NK-92 (cell line): ENCODE results near the gene KIF21B.

Experiments
- DNase-seq: peaks from one replicate; lab custom pipeline; 2025; ENCODE audit not compliant: unreplicated experiment; lab: John Stamatoyannopoulos, UW

KIF21B gene

DNA sequence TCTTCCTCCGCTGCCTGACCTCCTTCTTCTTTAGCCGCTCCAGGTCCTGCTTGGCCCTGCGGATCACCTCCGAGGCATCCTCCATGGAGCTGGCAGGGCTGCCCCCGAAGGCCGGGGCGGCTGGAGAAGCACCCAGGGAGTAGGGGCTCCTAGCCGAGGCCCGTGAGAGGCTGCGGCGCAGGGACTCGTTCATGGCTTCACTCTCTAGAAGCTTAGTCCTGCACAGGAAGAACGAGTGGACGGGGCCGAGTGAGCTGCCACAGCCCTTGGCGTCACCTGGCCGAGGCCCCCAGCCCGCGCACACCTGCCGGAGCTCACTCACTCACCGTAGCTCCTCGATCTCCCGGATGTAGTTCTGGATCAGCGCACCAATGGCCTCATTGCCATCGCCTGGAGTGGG, 23.1 kb downstream of the KIF21B start:
- no peak for DNase-seq

DNA sequence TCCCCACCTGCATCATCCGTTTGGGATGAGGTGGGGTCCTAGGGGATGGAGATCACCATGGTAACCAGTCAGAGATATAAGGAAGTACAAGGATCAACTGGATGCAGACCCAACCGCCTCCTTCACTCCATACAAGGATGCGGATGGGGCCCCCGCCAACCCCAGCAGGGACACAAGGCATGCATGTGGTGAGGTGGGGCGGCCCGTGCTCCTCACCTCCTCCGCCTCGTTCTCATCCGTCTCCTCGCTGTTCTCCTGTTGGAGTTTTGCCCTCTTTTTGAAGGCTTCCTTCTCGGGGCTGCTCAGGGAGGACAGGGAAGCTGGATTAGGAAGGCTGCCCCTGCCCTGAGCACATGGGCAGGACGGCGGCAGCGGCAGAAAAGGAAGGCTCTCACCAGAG, 23.8 kb downstream of the KIF21B start:
- DNase-seq, result no peak

DNA sequence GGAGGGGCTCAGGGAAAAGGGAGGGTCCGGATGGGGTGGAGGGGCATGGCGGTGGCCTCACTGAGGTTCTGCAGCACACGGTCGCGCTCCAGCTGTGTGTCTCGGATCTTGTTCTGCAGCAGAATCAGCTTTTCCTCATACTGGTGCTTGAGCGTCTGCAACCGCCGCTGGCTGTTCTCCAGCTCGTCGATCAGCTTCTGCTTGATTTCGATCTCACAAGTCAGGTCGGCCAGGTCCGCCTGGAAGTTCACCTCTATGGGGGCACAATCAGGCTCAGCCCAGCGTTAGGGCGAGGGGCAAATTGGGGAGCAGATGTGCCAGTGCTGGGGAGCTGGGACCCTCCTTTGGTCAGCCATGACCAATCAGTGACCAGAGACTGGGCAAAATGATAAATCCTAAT, 25.2 kb downstream of the KIF21B start:
- DNase-seq, result no peak

DNA sequence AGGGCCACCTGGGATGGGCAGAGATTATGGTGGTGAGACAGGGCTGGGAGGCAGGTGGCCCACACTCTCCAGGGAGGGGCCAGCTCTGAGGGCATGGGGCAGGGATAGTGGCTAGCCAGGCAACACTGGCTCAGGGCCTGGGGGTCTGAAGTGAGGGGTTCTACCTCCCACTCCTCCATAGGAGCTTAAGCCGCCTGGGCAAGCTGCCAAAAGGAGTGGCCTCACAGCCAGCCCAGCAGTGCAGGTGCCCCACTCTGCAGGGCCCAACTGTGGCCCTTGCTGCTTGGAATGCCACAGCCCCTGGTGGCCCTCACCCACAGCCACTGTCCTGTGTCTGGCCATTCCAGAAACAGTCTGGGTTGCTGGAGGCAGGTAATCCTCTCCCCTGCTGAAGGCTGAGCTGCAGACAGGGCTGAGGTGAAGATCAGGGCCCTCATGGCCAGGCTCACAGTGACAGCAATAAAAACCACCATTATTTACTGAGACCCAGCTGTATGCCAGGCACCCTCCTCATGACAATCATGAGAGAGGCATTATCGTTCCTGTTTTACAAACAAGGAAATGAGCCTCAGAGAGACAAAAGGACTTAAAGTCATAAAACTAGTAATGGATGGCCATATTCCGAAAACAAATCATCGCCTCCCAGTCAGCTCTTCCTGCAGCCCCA, 31.0 kb downstream of the KIF21B start:
- DNase-seq, result no peak

DNA sequence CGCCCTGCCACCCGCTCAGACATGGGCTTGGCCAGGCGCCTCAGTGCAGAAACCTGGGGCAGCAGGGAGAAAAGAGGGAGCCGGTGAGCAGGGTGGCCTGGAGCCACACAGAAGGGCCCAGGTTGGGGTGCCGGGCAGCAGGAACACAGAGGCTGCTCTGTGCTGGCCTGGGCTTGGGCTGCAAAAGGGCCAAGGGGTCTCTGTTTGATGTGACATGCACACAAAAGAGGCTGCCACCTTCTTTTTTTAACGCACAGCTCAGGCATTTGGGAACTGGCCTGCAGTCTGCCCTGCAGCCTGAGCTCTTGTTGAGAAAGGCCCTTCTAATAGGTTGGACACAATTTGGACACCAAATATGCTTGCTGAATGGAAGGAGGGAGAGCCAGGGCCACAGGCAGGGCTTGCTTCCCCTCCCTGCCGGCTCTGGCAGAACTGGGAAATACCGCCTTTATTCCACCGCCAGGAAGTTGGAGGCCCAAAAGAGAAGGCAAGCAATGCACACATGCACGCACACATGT, 32.4 kb downstream of the KIF21B start:
- DNase-seq, result no peak

DNA sequence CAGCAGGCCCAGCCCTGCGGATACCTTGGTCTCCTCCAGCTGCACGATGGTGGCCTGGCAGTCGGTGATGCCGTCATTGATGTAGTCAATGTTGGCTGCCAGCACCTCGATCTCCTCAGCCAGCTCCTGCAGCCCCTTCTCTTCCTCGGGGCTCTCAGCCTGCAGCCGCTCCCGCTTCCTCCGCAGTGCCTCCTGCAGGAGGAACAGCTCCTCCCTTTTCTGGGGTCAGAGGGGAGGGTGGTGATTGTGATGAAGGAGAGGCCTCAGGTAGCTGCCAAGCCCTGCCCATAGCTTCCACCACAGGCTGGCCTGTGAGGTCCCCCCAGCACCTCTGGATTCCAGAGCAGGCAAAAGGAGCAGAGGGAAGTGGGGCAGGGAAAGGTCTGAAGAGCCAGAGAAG, 33.4 kb downstream of the KIF21B start:
- DNase-seq, result no peak

DNA sequence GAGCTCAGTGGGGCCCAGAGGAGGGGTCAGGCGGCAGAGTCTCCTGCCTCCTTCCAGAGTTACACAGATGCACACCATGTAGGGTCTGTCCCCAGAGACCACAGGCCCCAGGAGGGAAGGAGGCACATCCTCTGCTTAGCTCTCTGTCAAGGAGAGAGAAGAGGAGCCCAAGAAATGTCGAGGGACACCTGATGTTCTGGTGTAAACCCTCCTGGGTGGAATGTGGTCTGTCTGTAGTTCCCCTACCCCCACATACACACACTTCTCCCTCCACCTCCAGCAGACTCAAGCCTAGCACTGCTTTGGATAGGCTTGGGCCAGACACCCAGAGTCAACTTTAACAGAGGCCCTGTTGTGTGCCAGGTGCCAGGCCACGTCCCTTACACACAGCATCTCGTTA, 34.2 kb downstream of the KIF21B start:
- no peak for DNase-seq

DNA sequence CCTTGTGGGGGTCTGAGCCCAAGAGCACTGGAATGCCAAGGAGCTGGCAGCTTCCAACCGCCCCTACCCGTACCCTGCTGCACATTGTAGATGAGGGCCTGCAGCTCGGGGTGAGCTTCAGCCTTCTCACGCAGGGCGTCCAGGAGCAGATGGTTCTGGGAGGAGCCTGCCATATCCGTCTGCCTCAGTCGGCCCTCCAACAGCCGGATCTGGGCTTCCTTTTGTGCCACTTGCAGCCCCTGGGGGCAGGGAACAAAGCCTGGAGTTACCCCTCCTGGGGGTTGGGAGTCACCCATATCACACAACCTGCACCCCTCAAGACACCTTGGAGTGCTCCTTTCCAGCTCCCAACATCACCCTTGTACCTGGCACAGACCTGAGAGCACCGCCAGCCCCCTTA, 34.8 kb downstream of the KIF21B start:
- no peak for DNase-seq

DNA sequence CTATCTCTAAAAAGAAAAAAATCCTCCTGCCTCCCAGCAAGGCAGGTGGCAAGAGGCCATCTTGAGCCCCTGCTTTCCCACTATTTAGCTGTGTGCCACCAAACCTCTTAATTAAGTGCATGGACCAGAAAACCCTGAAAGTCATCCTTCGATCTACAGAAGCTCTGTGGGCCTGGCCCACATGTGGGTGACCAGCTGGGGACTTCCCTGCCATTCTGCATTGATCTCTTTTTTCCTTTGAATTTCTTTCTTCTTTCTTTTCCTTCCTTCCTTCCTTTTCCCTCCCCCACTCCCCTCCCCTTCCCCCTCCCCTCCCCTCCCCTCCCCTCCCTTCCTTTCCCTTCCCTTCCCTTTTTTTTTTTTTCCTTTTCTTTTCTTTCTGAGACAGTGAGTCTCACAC, 38.0 kb downstream of the KIF21B start:
- DNase-seq, result no peak

DNA sequence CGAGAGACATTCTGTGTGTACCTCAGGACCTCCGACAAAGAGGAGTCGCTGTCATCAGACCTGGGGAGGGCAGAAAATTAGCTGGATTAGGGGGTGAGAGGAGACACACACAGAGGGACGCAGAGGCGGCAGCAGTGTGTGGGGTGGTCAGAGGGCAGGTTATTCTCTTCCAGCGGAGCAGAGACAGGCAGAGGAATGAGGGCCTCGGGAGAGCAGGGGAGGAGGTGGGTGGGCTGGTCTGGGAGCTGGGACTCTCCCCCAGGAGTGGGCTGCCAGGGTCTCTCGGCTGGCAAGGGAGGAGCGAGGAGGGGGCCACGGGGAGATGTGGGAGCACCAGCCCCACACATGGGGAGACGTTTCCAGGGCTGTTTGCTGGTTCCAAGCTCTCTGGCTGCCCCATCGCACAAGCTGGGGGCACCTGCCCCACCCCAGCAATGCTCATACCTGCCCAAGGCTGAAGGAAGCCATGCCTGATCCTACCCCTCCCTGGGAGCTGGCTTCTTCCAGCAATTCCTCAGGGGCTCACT, 40.4 kb downstream of the KIF21B start:
- no peak for DNase-seq

DNA sequence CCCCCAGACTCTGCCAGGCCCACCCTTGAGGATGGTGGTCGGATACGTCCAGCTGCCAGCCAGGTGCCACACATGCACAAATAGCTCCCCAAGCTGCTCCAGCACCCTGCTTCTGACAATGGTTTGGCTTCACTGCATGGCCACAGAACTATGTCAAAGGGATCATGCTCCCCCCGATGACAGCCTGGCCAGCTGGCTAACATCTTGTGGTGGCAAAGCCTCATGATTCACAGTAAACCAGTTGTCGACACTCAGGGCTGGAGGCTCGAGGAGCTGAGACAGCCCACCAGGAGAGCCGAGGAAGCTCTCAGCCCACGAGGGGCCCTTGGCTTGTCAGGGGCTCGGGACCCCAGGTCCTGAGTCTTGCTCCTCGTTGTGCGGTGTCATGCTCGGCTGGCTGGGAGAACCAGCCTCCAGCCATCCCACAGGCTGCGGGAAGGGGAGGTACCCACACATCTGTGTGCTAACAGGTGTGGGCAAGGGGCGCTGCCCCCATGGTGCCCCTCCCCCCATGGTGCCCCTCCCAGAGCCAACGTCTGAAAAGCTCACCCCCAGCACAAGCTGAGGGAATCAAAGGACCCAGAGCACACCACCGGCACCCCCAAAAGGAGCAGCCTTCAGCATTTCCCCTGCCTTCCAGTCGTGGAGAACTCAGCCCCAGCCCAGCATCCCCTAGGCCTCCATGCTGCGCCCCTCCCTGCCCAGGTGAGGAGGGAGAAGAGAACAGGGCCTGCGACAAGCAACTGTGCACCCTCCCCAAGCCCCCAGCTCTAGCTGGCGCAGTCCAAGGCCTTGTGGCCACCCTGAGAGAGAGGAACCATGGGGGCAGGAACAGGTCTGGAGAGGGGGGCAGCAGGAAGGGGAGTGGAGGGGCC, 41.2 kb downstream of the KIF21B start:
- no peak for DNase-seq

DNA sequence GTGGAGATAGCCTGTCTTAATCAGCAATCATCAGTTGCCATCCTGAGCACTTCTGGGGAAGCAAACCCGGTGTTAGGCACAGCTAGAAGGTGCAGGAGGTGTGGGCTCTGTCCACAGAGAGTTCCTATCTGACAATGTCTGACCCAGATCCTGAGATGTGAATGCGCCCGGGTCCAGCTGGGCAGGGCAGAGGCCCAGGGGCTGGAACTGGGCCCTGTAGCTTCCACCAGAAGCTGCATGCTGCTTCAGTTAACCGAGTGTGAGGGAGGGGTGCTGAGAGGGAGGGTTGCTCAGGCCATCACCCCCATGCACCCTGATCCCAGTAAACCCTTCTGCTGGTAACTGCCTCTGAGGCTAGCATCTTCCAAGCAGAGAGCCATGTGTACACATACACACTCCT, 42.2 kb downstream of the KIF21B start:
- no peak for DNase-seq

DNA sequence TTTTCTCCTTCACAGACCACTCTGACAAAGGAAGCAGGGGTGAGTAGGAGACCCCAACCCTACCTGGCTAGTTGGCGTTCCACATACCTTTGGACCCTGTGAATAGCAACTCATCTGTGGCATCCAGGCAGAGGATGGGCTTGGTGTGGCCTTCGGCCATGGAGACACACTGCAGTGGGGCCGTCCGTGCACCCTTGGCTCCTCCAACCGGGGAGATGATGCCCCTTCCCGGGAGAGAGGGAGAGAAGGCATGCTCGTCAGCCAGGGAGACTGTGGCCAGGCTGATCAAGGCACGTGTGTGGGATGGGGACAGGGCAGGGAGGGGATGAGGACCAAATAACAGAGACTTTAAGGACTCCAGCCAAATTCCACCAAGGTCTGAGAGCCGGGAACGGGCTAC, 42.6 kb downstream of the KIF21B start:
- DNase-seq, result no peak

DNA sequence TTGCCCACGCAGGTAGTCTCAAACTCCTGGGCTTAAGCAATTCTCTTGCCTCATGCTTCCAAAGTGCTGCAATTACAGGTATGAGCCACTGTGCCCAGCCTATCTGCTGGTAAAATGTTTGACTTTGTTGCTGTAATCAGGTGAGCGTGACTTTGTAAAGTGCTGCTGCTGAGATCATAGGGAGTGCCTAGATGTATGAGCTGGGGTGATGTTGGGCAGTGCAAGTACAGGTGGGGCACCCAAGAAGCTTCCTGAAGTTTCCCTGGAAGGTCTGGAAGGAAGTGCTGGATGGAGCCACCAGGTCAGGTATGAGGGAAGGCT, 43.1 kb downstream of the KIF21B start:
- DNase-seq, result no peak

DNA sequence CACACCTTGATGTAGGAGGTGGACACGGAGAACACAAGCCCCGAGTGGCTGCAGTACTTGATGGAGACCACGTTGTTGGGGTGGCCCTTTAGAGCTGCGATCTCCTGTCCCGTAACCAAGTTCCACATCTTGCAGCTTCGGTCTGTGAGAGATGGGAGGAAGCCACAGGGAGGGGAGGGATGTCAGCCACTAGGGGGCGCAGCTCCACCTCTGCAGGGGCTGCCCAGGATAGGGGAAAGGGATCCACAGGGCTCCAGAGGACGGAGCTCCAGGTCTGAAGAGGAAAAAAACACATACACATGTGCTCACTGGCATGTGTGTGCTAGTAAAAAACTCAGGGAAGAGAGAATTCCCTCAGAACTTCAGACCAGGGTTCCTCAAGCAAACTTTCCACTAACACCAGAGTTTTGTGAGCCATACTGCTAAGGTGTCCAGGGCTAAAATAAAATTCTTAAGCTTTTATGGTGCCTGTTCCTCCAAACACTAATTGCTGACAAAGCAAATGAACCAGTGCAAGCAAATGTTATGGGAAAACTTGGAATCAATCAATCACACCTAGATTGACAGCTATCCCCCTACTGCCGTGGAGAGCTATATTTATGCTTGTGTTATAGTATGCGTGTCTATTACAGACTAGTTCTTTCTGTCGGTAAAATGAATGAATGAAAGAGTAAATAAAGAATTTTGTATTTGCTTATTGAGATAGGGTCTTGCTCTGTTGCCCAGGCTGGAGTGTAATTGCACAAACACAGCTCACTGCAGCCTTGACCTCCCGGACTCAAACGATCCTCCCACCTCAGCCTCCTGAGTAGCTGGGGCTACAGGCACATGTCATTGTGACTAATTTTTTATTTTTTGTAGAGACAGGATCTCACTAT, 43.7 kb downstream of the KIF21B start:
- DNase-seq, result no peak

DNA sequence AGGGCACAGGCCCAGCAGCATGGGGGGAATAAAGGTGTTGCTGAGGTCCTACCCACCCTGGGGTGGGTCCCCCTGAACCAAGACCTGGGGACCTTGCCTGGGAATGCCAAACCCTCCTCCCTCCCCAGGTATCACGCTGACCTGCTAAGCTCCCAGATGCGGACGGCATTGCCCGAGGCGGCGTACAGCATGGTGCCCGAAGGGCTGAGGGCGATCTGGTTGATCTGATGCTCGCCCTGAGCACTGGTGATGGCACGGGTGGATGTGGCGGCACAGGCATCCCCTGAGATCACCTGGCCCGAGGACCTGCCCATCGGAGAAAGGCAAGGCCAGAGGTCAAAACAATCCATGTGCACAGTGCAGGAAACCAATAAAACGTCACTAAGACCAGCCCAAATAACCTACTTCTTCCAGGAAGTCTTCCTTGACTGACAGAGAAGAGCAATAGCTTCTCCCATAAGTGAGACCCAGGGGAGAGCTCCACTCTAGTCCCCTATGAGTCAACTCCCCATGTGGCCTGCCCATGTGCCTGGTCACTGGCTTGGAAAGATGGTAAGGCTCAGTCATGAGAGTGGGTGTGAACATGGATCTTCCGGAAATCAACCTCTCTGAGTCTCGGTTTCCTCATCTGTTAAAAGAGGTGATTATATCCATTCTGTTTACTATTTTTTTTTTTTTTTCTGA, 46.3 kb downstream of the KIF21B start:
- DNase-seq, result no peak

DNA sequence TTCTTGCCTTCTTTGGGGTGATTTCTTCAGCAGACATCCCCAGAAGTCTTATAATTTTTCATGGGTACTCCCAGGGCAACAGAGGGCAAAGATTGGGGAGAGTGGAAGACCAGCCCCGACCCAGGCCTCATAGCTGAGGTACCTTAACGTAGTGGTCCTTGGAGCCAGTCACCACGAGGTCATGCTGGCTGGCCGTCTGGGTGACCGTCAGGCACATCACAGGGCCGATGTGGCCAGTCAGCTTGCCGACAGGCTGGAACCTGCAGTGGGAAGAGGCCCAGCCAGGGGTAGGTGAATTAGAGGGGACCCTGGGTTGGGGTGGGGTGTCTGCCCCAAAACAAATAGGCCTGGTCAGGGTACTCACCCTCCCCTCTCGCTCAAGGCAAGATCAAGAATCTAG, 46.9 kb downstream of the KIF21B start:
- no peak for DNase-seq

DNA sequence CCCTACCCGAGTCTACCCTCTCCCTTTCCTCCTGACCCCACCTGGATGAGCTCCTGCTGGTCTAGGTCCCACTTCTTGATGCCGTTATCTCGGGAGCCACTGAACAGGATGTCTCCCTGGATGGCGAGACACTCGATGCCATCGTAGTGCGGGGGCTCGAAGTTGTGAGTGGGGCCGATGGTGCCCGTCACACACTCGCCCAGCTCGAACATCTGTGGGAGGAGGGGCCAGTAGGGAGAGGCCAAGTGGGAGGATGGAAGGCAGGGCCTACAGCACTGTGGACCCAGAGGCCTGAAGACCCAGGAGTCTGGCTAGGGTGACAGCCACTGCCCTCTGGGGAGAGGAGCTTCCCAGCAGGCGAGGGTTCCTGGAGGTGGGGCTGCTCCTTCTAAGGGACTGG, 48.1 kb downstream of the KIF21B start:
- no peak for DNase-seq

DNA sequence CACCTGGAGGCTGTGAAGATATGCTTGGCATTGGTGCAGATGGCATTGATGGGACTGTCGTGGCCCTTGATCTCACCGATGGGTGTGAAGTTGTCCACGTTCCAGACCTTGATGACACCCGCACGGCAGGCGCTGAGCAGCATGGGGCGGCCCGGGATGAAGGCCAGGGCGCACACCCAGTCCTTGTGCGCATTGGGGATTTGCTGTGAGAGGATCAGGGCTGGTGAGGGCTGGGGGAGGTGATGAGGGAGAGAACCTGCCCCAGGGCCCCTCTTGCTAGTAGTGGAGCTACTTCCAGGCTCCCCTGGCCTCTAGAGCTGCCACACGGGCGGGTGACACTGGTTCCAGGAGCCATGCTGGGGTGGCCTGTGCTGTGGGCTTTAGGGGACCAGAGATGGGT, 48.8 kb downstream of the KIF21B start:
- no peak for DNase-seq

DNA sequence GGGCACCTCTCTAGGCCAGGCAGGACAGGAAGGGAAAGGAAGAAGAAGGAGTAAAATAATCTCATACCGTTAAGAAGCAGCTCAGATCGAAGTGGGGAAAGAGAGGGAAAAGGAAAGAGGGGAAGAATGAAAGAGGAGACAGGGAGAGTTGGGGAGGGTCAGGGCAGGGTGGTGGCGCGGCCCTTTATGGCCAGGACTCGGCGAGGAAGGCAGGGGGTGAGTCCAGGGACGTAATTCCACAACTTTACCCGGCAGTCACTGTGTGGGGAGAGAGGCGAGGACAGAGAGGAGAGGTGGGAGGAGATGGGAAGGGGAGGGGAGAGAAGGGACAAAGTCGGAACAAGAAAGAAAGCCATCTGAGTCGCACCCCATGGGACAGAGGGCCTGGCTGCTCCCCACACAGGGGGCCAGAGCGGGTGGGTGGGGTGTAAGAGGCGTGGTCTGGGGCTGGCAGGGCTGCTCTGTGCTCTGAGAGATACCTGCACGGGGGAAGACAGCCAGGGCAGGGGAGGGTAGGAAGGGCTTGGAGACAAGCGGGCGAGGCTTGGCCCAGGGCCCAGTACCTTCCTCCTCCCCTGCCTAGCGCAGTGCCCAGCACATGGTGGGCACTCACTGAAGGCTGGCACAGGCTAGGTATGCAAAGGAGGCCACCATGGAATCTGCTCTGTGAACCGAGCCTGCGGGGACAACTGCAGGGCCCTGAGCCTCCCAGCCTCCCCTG, 49.4 kb downstream of the KIF21B start:
- DNase-seq, result no peak
